Karpas-422 (cell line): ENCODE measurements around the gene C2. TPM values are rescaled to one million over a fixed set of nuclear protein-coding genes. Genes with fewer than 3 reads are reported as not detected.

Source experiments
- DNase-seq: peaks from one replicate; pipeline ENCODE4 v3.0.0-alpha.2; 2015
- H2AFZ ChIP-seq: fragments of 200-600 bp; sonication (generic); 2 replicates; pipeline ENCODE4 v1.6.1; 2014; ENCODE audit warnings: antibody characterized with exemption, low read length, mixed read lengths
- H3K27ac ChIP-seq: fragments of 200-600 bp; sonication (generic); 2 replicates; pipeline ENCODE4 v1.5.1; 2014; ENCODE audit warnings: mild to moderate bottlenecking, low read length, moderate library complexity
- H3K27me3 ChIP-seq: fragments of 200-600 bp; sonication (generic); 2 replicates; pipeline ENCODE4 v1.6.1; 2014; ENCODE audit warnings: low read length, mixed read lengths
- H3K36me3 ChIP-seq: fragments of 200-600 bp; sonication (generic); 2 replicates; pipeline ENCODE4 v1.6.1; 2014; ENCODE audit warnings: low read length, mixed read lengths; ENCODE audit not compliant: insufficient read depth
- H3K4me1 ChIP-seq: fragments of 200-600 bp; sonication (generic); 2 replicates; pipeline ENCODE4 v1.6.1; 2014; ENCODE audit warnings: mild to moderate bottlenecking, low read length, mixed read lengths
- H3K4me2 ChIP-seq: fragments of 200-600 bp; sonication (generic); 2 replicates; pipeline ENCODE4 v1.6.1; 2014; ENCODE audit warnings: low read length, low read depth, mild to moderate bottlenecking; ENCODE audit not compliant: poor library complexity, severe bottlenecking
- H3K4me3 ChIP-seq: fragments of 200-600 bp; sonication (generic); 2 replicates; pipeline ENCODE4 v1.5.1; 2014; ENCODE audit warnings: mild to moderate bottlenecking, antibody characterized with exemption, low read length, mixed read lengths
- H3K79me2 ChIP-seq: fragments of 200-600 bp; sonication (generic); 2 replicates; pipeline ENCODE4 v1.6.1; 2014; ENCODE audit warnings: mild to moderate bottlenecking, low read length, mixed read lengths
- H3K9ac ChIP-seq: fragments of 200-600 bp; sonication (generic); 2 replicates; pipeline ENCODE4 v1.6.0; 2014; ENCODE audit warnings: low read length
- H3K9me2 ChIP-seq: fragments of 200-600 bp; sonication (generic), shearing (Covaris generic); replicated peaks from 2 replicates; pipeline ENCODE4 v1.6.0; 2014; ENCODE audit warnings: mild to moderate bottlenecking, low read length, moderate library complexity; ENCODE audit not compliant: insufficient read depth
- H3K9me3 ChIP-seq: fragments of 300-700, 200-600 bp; sonication (generic); 2 replicates; pipeline ENCODE4 v1.6.1; 2014; ENCODE audit warnings: low read length, mixed read lengths
- H4K20me1 ChIP-seq: fragments of 200-600 bp; sonication (generic); 2 replicates; pipeline ENCODE4 v1.6.1; 2014; ENCODE audit warnings: mild to moderate bottlenecking, antibody characterized with exemption, low read length, low read depth; ENCODE audit not compliant: insufficient read depth
- total RNA-seq: library from RNA; depleted of rRNA; stranded (reverse); fragments of >200 nt; shearing (Covaris generic); gene quantifications from 2 replicates; pipeline ENCODE4 v1.2.3, GENCODE V29; 2014; ENCODE audit warnings: low replicate concordance

Gene C2
- total RNA-seq, 1 experiment from 2014 or later, result not detected

- Histone ChIP-seq H3K4me2 (no peak overlapping the region), H3K36me3 (no peaks in the 10 kb centered on the region), H3K27me3 (no peaks in the 10 kb centered on the region)
Observed at GRCh38 chr6:31940256-31940664, 12.7 kb downstream of the C2 start.

GRCh38 chr6:31943742-31944141 lies 16.2 kb downstream of the C2 start:
- Histone ChIP-seq H4K20me1 (no peaks in the 10 kb centered on the region), H3K4me2 (no peak overlapping the region), H3K27ac (no peak overlapping the region), H3K9me2 (no peaks in the 10 kb centered on the region), H3K9me3 (no peaks in the 10 kb centered on the region), H3K27me3 (no peaks in the 10 kb centered on the region), H3K4me1 (peaks cover 4% of the 10 kb centered on the region; the same call in 1 of the 2 replicates), H3K4me3 (no peak overlapping the region), H3K79me2 (no peaks in the 10 kb centered on the region), H3K36me3 (no peaks in the 10 kb centered on the region), H2AFZ (no peak overlapping the region), H3K9ac (no peak overlapping the region)
- no peak for DNase-seq

More at GRCh38 chr6:31940256-31940664, 12.7 kb downstream of the C2 start:
- Histone ChIP-seq H2AFZ (no peak overlapping the region), H3K9me3 (no peaks in the 10 kb centered on the region), H3K4me3 (no peak overlapping the region), H3K79me2 (no peaks in the 10 kb centered on the region), H3K4me1 (peaks cover 4% of the 10 kb centered on the region; the same call in 1 of the 2 replicates), H4K20me1 (no peaks in the 10 kb centered on the region), H3K9ac (no peak overlapping the region), H3K27ac (no peak overlapping the region), H3K9me2 (no peaks in the 10 kb centered on the region)
- DNase-seq, result peak; percentile 39

DNA sequence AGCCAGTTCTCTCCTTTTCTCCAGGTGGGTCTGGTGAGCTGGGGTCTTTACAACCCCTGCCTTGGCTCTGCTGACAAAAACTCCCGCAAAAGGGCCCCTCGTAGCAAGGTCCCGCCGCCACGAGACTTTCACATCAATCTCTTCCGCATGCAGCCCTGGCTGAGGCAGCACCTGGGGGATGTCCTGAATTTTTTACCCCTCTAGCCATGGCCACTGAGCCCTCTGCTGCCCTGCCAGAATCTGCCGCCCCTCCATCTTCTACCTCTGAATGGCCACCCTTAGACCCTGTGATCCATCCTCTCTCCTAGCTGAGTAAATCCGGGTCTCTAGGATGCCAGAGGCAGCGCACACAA lies 17.6 kb downstream of the C2 start:
- Histone ChIP-seq H3K36me3 (no peaks in the 10 kb centered on the region), H3K9me3 (no peaks in the 10 kb centered on the region), H3K4me1 (peaks cover 3% of the 10 kb centered on the region; the same call in 1 of the 2 replicates), H3K27ac (no peak overlapping the region), H3K27me3 (no peaks in the 10 kb centered on the region), H3K9me2 (no peaks in the 10 kb centered on the region), H3K4me3 (no peak overlapping the region), H3K9ac (no peak overlapping the region), H3K4me2 (no peak overlapping the region), H2AFZ (no peak overlapping the region), H4K20me1 (no peaks in the 10 kb centered on the region), H3K79me2 (no peaks in the 10 kb centered on the region)
- DNase-seq, result no peak

DNA sequence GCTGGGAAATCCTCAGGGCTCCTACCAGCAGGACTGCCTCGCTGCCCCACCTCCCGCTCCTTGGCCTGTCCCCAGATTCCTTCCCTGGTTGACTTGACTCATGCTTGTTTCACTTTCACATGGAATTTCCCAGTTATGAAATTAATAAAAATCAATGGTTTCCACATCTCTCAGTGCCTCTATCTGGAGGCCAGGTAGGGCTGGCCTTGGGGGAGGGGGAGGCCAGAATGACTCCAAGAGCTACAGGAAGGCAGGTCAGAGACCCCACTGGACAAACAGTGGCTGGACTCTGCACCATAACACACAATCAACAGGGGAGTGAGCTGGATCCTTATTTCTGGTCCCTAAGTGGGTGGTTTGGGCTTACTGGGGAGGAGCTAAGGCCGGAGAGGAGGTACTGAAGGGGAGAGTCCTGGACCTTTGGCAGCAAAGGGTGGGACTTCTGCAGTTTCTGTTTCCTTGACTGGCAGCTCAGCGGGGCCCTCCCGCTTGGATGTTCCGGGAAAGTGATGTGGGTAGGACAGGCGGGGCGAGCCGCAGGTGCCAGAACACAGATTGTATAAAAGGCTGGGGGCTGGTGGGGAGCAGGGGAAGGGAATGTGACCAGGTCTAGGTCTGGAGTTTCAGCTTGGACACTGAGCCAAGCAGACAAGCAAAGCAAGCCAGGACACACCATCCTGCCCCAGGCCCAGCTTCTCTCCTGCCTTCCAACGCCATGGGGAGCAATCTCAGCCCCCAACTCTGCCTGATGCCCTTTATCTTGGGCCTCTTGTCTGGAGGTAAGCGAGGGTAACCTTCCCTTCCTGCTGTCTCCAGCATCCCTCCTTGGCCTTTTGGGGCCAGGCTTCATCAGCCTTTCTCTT lies 18.2 kb downstream of the C2 start, which contains the start of gene CFB:
Gene CFB, plus strand, starts transcription at position 589 of the 863 bp plus-strand sequence. Its CDS starts 127 bp downstream, at position 716.
- no peak within 1 kb of the TSS for H3K4me2 ChIP-seq
- no peaks in the 10 kb centered on the region for H3K27me3 ChIP-seq
- H2AFZ ChIP-seq, result no peak within 1 kb of the TSS
- H3K4me1 ChIP-seq, result no peaks in the 10 kb centered on the region
- no peak for DNase-seq
- H3K9me2 ChIP-seq, result no peaks in the 10 kb centered on the region
- H4K20me1 ChIP-seq, result no peaks in the 10 kb centered on the region
- no peaks in the 10 kb centered on the region for H3K79me2 ChIP-seq
- no peak within 1 kb of the TSS for H3K27ac ChIP-seq
- H3K36me3 ChIP-seq, result no peaks in the 10 kb centered on the region
- no peak within 1 kb of the TSS for H3K9ac ChIP-seq
- no peaks in the 10 kb centered on the region for H3K9me3 ChIP-seq
- no peak within 1 kb of the TSS for H3K4me3 ChIP-seq

DNA sequence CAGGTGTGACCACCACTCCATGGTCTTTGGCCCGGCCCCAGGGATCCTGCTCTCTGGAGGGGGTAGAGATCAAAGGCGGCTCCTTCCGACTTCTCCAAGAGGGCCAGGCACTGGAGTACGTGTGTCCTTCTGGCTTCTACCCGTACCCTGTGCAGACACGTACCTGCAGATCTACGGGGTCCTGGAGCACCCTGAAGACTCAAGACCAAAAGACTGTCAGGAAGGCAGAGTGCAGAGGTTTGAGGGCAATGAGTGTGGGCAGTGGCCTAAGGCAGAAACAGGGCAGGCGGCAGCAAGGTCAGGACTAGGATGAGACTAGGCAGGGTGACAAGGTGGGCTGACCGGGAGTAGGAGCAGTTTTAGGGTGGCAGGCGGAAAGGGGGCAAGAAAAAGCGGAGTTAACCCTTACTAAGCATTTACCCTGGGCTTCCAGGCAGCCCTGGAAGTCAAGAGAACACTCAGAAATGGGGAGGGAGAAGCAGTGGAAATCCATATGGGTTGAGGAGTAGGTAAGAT lies 18.9 kb downstream of the C2 start:
- no peak overlapping the region for H3K27ac ChIP-seq
- no peak overlapping the region for H3K4me2 ChIP-seq
- H3K4me3 ChIP-seq, result no peak overlapping the region
- no peaks in the 10 kb centered on the region for H3K79me2 ChIP-seq
- no peaks in the 10 kb centered on the region for H3K9me3 ChIP-seq
- no peak overlapping the region for H2AFZ ChIP-seq
- H3K9ac ChIP-seq, result no peak overlapping the region
- DNase-seq, result no peak
- H4K20me1 ChIP-seq, result no peaks in the 10 kb centered on the region
- H3K36me3 ChIP-seq, result 0 out of 2 replicates have a peak, but pooled peaks cover 3% of the 10 kb centered on the region
- no peaks in the 10 kb centered on the region for H3K27me3 ChIP-seq
- H3K9me2 ChIP-seq, result no peaks in the 10 kb centered on the region
- no peaks in the 10 kb centered on the region for H3K4me1 ChIP-seq

DNA sequence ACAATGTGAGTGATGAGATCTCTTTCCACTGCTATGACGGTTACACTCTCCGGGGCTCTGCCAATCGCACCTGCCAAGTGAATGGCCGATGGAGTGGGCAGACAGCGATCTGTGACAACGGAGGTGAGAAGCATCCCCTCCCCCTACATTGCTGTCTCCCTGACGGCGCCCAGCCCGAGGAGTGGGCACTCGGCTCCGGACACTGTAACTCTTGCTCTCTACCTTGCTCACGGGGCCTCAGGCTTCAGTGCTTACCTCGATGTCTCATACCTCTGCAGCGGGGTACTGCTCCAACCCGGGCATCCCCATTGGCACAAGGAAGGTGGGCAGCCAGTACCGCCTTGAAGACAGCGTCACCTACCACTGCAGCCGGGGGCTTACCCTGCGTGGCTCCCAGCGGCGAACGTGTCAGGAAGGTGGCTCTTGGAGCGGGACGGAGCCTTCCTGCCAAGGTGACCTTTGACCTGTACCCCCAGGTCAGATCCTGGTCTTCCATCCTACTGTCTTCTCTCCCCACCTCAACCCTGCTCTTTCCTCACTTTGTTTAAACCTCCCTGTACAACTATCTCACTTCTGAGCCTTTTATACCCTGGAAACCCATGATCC lies 19.7 kb downstream of the C2 start:
- DNase-seq, result no peak
- H3K27ac ChIP-seq, result no peak overlapping the region
- H3K4me2 ChIP-seq, result no peak overlapping the region
- H3K27me3 ChIP-seq, result no peaks in the 10 kb centered on the region
- no peak overlapping the region for H2AFZ ChIP-seq
- H4K20me1 ChIP-seq, result no peaks in the 10 kb centered on the region
- H3K4me1 ChIP-seq, result no peaks in the 10 kb centered on the region
- no peak overlapping the region for H3K4me3 ChIP-seq
- H3K9me3 ChIP-seq, result no peaks in the 10 kb centered on the region
- no peak overlapping the region for H3K9ac ChIP-seq
- H3K79me2 ChIP-seq, result no peaks in the 10 kb centered on the region
- 0 out of 2 replicates have a peak, but pooled peaks cover 10% of the 10 kb centered on the region for H3K36me3 ChIP-seq
- H3K9me2 ChIP-seq, result no peaks in the 10 kb centered on the region

GRCh38 chr6:31947864-31948263 lies 20.3 kb downstream of the C2 start:
- Histone ChIP-seq H3K4me2 (no peak overlapping the region), H3K4me1 (no peaks in the 10 kb centered on the region), H3K9me3 (no peaks in the 10 kb centered on the region), H3K9me2 (no peaks in the 10 kb centered on the region), H3K9ac (no peak overlapping the region), H2AFZ (no peak overlapping the region), H4K20me1 (no peaks in the 10 kb centered on the region), H3K27ac (no peak overlapping the region), H3K36me3 (0 out of 2 replicates have a peak, but pooled peaks cover 10% of the 10 kb centered on the region), H3K4me3 (no peak overlapping the region), H3K27me3 (no peaks in the 10 kb centered on the region), H3K79me2 (no peaks in the 10 kb centered on the region)
- peak; percentile 43 for DNase-seq

DNA sequence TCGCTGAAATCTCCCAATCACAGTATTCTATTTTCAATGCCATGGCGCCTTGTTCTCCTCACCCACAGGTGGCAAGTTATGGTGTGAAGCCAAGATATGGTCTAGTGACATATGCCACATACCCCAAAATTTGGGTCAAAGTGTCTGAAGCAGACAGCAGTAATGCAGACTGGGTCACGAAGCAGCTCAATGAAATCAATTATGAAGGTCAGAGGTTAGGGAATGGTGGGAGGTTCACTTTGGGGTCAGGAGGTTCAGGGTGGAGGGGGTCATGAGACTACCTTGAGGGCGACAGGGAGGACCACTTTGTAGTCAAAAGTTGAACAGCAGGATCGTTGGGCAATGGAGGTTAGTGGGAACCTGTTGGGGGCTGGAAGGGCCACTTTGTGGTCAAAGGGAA lies 20.8 kb downstream of the C2 start:
- H3K9ac ChIP-seq, result no peak overlapping the region
- no peaks in the 10 kb centered on the region for H3K27me3 ChIP-seq
- no peak overlapping the region for H3K27ac ChIP-seq
- H3K9me2 ChIP-seq, result no peaks in the 10 kb centered on the region
- no peak overlapping the region for H3K4me3 ChIP-seq
- no peaks in the 10 kb centered on the region for H3K79me2 ChIP-seq
- H3K9me3 ChIP-seq, result no peaks in the 10 kb centered on the region
- DNase-seq, result no peak
- H2AFZ ChIP-seq, result no peak overlapping the region
- no peaks in the 10 kb centered on the region for H3K4me1 ChIP-seq
- H3K4me2 ChIP-seq, result no peak overlapping the region
- 0 out of 2 replicates have a peak, but pooled peaks cover 10% of the 10 kb centered on the region for H3K36me3 ChIP-seq
- H4K20me1 ChIP-seq, result no peaks in the 10 kb centered on the region
